HG03571 (cell line): ENCODE results near the gene CLDN18.

ENCODE experiments used
- ATAC-seq: cut with Tn5 transposase; IDR thresholded peaks from one replicate; pipeline ENCODE4 v1.9.1; 2021; ENCODE audit not compliant: unreplicated experiment

CLDN18 gene

GRCh38 chr3:138062037-138062436, 52.1 kb downstream of the CLDN18 start:
- no peak for ATAC-seq

GRCh38 chr3:138062626-138063025, 52.7 kb downstream of the CLDN18 start:
- no peak for ATAC-seq

GRCh38 chr3:138063416-138063815, 53.5 kb downstream of the CLDN18 start:
- no peak for ATAC-seq

- peak; percentile 3 for ATAC-seq
Observed at GRCh38 chr3:138065949-138066348, 56.0 kb downstream of the CLDN18 start.

- ATAC-seq: peak; percentile 87
Observed at GRCh38 chr3:138066383-138066782, 56.4 kb downstream of the CLDN18 start.

- ATAC-seq: no peak
Observed at GRCh38 chr3:138066972-138067371, 57.0 kb downstream of the CLDN18 start.

- ATAC-seq: no peak
Observed at GRCh38 chr3:138068046-138068445, 58.1 kb downstream of the CLDN18 start.

DNA sequence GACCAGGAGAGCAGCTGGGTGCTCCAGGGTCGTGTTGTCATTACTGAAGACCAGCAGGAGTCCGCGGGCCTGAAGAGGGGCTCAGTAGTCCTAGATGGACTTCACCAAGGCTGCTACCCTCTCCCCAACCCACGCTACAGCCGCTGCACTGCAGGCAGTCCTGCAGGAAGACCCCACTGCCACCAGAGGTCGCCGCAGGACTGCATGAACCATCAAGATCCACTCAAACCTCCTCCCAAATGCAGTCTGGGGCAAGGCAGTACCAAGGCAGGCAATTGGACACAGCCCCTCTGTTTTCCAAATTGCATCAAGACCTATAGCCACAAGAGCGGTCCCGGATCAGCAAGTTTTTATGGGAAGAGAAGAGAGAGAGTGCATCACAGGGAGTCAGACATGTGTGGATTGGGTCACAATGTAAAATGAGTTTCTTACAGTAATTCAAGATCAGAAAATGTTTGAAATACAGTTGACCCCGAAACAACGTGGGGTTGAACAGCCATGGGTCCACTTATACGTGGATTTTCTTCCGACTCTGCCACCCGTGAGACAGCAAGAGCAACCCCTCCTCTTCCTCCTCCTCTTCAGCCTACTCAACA, 58.7 kb downstream of the CLDN18 start:
- peak; percentile 58 for ATAC-seq

DNA sequence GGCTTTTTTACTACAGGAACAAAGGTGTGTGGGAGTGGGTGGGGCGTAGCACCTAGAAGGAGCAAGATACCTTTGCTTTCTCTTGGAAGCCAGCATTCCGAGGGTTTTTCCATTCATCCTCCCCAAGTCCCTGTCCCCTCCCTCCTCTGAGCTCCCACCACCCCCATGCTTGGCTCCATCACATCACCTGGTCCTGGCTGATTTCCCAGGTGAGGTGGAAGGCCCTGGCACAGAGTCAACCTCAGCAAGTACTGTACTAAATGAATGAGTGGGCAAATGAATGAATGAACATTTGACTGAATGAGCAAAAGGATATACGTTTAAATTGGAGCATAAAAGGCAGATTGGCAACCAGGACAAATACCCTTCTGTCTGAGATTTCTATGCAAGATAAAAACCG, 60.0 kb downstream of the CLDN18 start:
- ATAC-seq: no peak

GRCh38 chr3:138072796-138073195, 62.8 kb downstream of the CLDN18 start:
- ATAC-seq: no peak

DNA sequence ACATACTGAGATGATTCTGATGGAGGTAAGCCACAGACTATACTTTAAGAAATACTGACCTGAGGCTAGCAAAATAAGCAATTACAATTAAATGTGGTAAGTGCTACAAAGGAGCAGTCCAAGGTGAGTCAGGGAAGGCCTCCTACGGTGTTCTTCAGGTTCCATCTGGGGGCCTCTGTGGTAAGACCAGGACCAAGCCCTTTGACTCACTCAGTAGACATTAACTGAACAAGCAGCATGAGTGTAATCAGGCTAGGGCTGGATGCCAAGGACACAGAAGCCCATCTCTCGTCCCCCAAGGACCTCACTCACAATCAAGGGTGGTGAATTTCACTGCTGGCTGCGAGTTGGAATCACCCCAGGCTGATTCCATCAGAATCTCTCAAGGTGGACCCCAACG, 68.1 kb downstream of the CLDN18 start:
- ATAC-seq: no peak

GRCh38 chr3:138078901-138079344, 69.0 kb downstream of the CLDN18 start:
- no peak for ATAC-seq

DNA sequence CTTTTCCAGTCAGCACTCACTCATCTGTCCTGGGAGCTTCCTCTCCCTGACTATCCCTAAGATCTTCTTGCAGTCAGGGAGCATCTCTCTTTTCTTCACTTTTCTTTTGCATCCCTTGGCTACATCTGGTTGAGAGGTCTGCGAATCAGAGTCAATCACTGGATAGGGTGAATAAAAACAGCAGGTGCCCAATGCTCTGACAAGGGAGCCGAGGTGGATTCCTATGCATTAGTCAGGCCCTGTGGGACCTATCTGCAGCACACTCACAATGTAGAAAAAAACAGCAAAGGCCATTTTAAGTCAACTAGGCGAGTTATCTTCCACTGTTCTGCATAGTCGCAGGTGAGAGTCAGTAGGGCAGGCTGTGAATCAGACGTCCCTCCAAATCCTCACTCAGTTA, 69.9 kb downstream of the CLDN18 start:
- ATAC-seq: no peak

DNA sequence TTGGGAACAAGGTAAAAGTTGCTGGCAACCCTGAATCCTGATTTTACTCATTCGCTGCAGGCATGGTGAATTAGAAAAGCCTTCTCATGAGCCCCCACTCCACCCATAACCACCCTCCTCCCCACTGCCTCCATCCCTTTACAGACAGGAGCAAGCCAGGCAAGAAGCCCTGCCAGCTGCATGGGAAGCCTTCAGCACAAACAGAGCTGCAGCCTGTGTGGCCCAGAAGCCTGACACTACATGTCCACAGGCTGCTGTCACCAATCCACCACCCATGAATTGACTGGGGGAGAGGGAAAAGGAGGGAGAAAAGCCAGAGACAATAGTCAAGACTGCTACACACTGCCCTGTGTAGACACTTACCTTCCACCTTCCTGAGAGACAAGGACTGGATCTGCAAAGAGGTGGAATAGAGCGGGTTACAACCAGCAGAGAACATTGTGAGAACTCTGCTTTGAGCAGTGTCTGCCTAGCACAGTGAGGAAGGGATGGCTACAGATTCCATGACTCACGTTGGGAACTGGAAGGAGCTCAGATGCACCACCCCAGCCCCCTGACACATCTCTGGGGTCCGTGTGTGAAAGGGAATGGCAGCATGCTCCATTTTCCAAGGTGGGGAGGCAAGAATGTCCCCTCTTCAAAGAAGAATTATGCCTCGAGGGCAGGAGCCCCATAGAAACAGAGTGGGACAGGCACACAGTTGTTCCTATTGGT, 71.6 kb downstream of the CLDN18 start:
- no peak for ATAC-seq

DNA sequence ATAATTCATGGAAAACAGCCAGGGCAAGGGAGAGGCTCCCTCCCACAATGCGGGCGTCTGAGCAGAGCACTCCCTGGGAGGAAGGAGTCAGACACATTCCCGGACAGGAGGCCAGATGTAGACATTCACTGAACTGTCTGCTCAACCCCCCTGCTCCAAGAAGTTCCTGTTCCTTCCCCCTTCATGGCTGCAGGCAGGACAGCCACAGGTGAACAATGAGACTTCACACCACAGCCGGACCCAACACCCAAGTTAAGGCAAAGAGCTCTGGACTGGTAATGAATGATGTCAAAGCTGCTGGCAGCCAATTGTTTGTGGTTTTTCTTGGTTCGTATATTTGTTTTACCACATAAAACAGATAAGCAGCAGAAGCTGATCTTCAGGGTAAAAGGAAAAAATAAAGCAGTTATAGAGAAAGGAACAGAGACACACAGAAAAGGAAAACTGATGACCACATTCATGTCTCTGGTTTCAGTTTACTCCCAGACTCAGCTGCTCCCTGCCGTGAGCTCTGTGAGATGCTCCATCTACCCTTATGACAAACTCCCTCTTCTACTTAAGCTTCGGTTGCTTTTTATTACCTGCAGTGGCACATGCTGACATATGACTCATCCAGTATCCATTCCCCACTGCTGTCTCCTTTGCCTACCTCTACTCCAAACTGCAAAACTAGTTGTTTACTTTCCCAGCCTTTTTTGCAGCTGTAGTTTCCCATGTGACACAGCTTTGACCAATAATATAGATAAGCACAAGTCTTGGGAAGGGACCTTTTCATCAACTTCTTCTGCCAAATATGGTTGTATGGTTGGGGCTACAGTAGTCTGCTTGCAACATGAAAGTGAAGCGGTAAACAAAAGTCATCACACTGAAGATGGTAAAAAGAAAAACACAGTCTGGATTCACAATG, 72.4 kb downstream of the CLDN18 start:
- no peak for ATAC-seq

DNA sequence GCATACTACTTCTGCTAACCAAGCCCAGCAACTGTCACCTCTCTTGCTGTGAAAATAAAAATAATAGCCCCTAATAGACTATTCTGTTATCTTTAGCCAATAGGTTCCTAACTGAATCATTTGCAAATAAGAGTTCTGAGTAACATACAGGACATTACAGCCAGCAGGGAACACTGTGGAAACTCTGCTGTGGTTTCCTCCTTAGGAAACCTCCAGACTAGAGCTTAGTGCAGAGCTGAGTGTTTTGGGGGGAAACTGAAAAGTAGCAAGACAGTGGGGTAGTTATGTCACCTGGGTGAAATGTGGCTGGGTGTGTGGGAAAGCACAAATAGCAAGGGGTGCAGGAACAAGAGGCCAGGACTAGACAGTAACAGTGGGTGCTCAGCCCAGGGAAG, 73.0 kb downstream of the CLDN18 start:
- ATAC-seq: no peak
